GM12878 (cell line): ENCODE measurements around the gene LEMD2. TPM values are rescaled to one million over a fixed set of nuclear protein-coding genes. Genes with fewer than 3 reads are reported as not detected.

Source experiments
- ATAC-seq: fragments of 200-7000 bp; cut with Tn5 transposase; 3 replicates; pipeline ENCODE4 v1.9.1; 2020; ENCODE audit warnings: mild to moderate bottlenecking, moderate library complexity
- BruUV-seq: library from RNA; stranded (reverse); fragments of 400-500 nt; replicated peaks from 2 replicates; lab custom pipeline; 2021; lab: Mats Ljungman, UMichigan
- CTCF ChIA-PET: fragments of 300-600 bp; sonication (Branson Sonifier 250); formaldehyde crosslinking; extraction: SDS; loops from one replicate; lab custom pipeline; 2021; ENCODE audit warnings: inconsistent platforms; lab: Yijun Ruan, JAX
- POLR2A ChIA-PET: fragments of 350-600 bp; formaldehyde crosslinking; extraction: SDS; loops from one replicate; lab custom pipeline; 2021; ENCODE audit warnings: inconsistent platforms; lab: Charles Lee
- RAD21 ChIA-PET: fragments of 300-600 bp; sonication (Branson Sonifier 250); formaldehyde crosslinking; loops from one replicate; lab custom pipeline; 2023; ENCODE audit warnings: antibody characterized with exemption; ENCODE audit not compliant: unreplicated experiment; lab: Charles Lee
- SMC1A ChIA-PET: fragments of 300-600 bp; sonication (Branson Sonifier 250); formaldehyde crosslinking; loops from one replicate; lab custom pipeline; 2023; ENCODE audit not compliant: unreplicated experiment, uncharacterized antibody; lab: Charles Lee
- DNase-seq: peaks from one replicate; pipeline ENCODE4 v3.0.0-alpha.2; 2011; ENCODE audit warnings: low read depth, low spot score
- FAIRE-seq: peaks from 3 replicates; lab custom pipeline; 2011; peaks lifted over from hg19 to GRCh38; lab: Jason Lieb, UNC
- H2AFZ ChIP-seq: 2 replicates; pipeline ENCODE4 v1.6.0; 2011; ENCODE audit warnings: low read depth, low read length, control low read depth; ENCODE audit not compliant: control insufficient read depth
- H3K27ac ChIP-seq: 2 replicates; pipeline ENCODE4 v1.5.1; 2011; ENCODE audit warnings: control low read depth; ENCODE audit not compliant: control insufficient read depth, insufficient read depth
- H3K27me3 ChIP-seq, 2 experiments: replicated peaks in 1 of 2; 2 replicates each; pipeline versions ENCODE4 v1.6.0 to v1.6.1; 2011; ENCODE audit warnings: low read length in 1 of 2; ENCODE audit not compliant: control insufficient read depth in 2 of 2, insufficient read depth in 2 of 2
- H3K36me3 ChIP-seq, 2 experiments: 2 replicates each; pipeline ENCODE4 v1.5.1; 2011; ENCODE audit warnings: low read length in 1 of 2; ENCODE audit not compliant: control insufficient read depth in 2 of 2, insufficient read depth in 2 of 2
- H3K4me1 ChIP-seq: 2 replicates; pipeline ENCODE4 v1.6.1; 2011; ENCODE audit warnings: mild to moderate bottlenecking, low read length, moderate library complexity, mixed read lengths; ENCODE audit not compliant: control insufficient read depth, insufficient read depth
- H3K4me2 ChIP-seq: 2 replicates; pipeline ENCODE4 v1.6.0; 2011; ENCODE audit warnings: control low read depth; ENCODE audit not compliant: control insufficient read depth, insufficient read depth
- H3K4me3 ChIP-seq: fragments of 200-600 bp; sonication (generic); 2 replicates; pipeline ENCODE4 v1.5.1; 2016
- H3K79me2 ChIP-seq: 2 replicates; pipeline ENCODE4 v1.6.0; 2011; ENCODE audit warnings: low read length; ENCODE audit not compliant: control insufficient read depth, insufficient read depth
- H3K9ac ChIP-seq: 2 replicates; pipeline ENCODE4 v1.8.0; 2011; ENCODE audit warnings: low read length, control low read depth, mixed read lengths; ENCODE audit not compliant: control insufficient read depth, insufficient read depth
- H3K9me3 ChIP-seq: replicated peaks from 3 replicates; pipeline ENCODE4 v1.5.1; 2011; ENCODE audit warnings: mild to moderate bottlenecking, low read length; ENCODE audit not compliant: control insufficient read depth, insufficient read depth
- H4K20me1 ChIP-seq: 2 replicates; pipeline ENCODE4 v1.6.0; 2011; ENCODE audit not compliant: control insufficient read depth, insufficient read depth
- CTCF ChIP-seq, 3 experiments: IDR thresholded peaks in 2 of 3; conservative IDR thresholded peaks in 1 of 3; 2 replicates each; pipeline ENCODE4 v1.5.1; 2011; ENCODE audit warnings: low read depth in 3 of 3, low read length in 3 of 3, mild to moderate bottlenecking in 3 of 3, control low read depth in 2 of 3, moderate library complexity in 2 of 3, inconsistent platforms in 1 of 3, mixed read lengths in 1 of 3; ENCODE audit not compliant: control insufficient read depth in 2 of 3, insufficient read depth in 1 of 3; ENCODE audit errors: extremely low read depth in 1 of 3
- ESRRA ChIP-seq: IDR thresholded peaks from 2 replicates; pipeline ENCODE4 v1.6.1; 2012; ENCODE audit warnings: mild to moderate bottlenecking, low read length, improper control_type of control experiment
- MYB ChIP-seq: fragments of 150-350 bp; IDR thresholded peaks from 2 replicates; pipeline ENCODE4 v1.6.1; 2014; ENCODE audit warnings: mild to moderate bottlenecking, low read depth, low read length, borderline replicate concordance
- NFYB ChIP-seq: IDR thresholded peaks from 2 replicates; pipeline ENCODE4 v1.6.1; 2011; ENCODE audit warnings: low read depth, mild to moderate bottlenecking, low read length, improper control_type of control experiment, moderate library complexity; ENCODE audit not compliant: insufficient read depth
- PAX8 ChIP-seq: fragments of 450-650 bp; IDR thresholded peaks from 2 replicates; pipeline ENCODE4 v1.6.1; 2017; ENCODE audit warnings: mild to moderate bottlenecking, moderate library complexity
- PBX3 ChIP-seq: IDR thresholded peaks from 2 replicates; pipeline ENCODE4 v1.6.1; 2011; ENCODE audit warnings: mild to moderate bottlenecking, low read depth, low read length, moderate library complexity; ENCODE audit not compliant: insufficient replicate concordance
- PML ChIP-seq: IDR thresholded peaks from 2 replicates; pipeline ENCODE4 v1.6.1; 2012; ENCODE audit warnings: low read length, inconsistent platforms
- SMARCA5 ChIP-seq: fragments of 450-650 bp; IDR thresholded peaks from 2 replicates; pipeline ENCODE4 v1.6.1; 2017; ENCODE audit warnings: mild to moderate bottlenecking
- USF1 ChIP-seq: IDR thresholded peaks from 2 replicates; pipeline ENCODE4 v1.6.1; 2011; ENCODE audit warnings: borderline replicate concordance, low read depth, mild to moderate bottlenecking, moderate library complexity, mixed read lengths, low read length; ENCODE audit not compliant: insufficient read depth; ENCODE audit errors: extremely low read length
- ZBTB40 ChIP-seq: fragments of 450-650 bp; IDR thresholded peaks from 2 replicates; pipeline ENCODE4 v1.6.1; 2016; ENCODE audit warnings: mild to moderate bottlenecking, moderate library complexity, borderline replicate concordance
- ZNF592 ChIP-seq: fragments of 450-650 bp; IDR thresholded peaks from 2 replicates; pipeline ENCODE4 v1.6.1; 2017; ENCODE audit warnings: mild to moderate bottlenecking, moderate library complexity
- WGBS: methylation state at CpG from one replicate; pipeline ENCODE4 v1.1.6; 2016; ENCODE audit warnings: low lambda C conversion rate; ENCODE audit not compliant: insufficient replicate concordance, insufficient coverage; ENCODE audit errors: missing lambda C conversion rate; 5-methylcytosine and 5-hydroxymethylcytosine counted together
- in situ Hi-C: fragments of 300-500 bp; cut with MboI; formaldehyde crosslinking; loops from 9 replicates; pipeline ENCODE4 v1.14.3; 2018; ENCODE audit warnings: mixed read lengths
- intact Hi-C: fragments of 100-400 bp; cut with micrococcal nuclease; formaldehyde crosslinking; loops from one replicate; pipeline ENCODE4 v1.14.2; 2022; ENCODE audit not compliant: unreplicated experiment
- polyA plus RNA-seq, 11 experiments: library from polyadenylated mRNA; depleted of rRNA in 4 of 11; unstranded in 6 of 11; stranded (reverse) in 5 of 11; fragments of >200 nt; fragmentation: Nextera tagmentation in 4 of 11; fragmentation: Illumina TruSeq in 1 of 11; extraction: Ambion mirVana in 4 of 11; extraction: Trizol in 1 of 11; gene quantifications; 1 replicate in 1 of 11; 2 replicates in 10 of 11; pipeline versions ENCODE4 v1.2.1 to v1.2.3, GENCODE V29; 2011 to 2016; ENCODE audit warnings: inconsistent platforms in 2 of 11, missing spikeins in 2 of 11, low read depth in 1 of 11
- total RNA-seq, 4 experiments: library from RNA; depleted of rRNA in 3 of 4; stranded (reverse); fragments of >200 nt in 3 of 4; fragmentation: Illumina TruSeq in 1 of 4; extraction: Trizol in 1 of 4; gene quantifications; 2 replicates each; pipeline versions ENCODE4 v1.2.1 to v1.2.3, GENCODE V29; 2013 to 2021

The LEMD2 gene
- total and polyA plus RNA-seq, 10 of the 15 experiments (the other 5 are each of a cell fraction or from before 2014, with no cell fraction given): 0.45 to 47.1 (median 22.8) TPM

GRCh38 chr6:33801611-33802010, 12.7 kb upstream of the LEMD2 start:
- Histone ChIP-seq H4K20me1 (no peaks in the 10 kb centered on the region), H3K27ac (no peak overlapping the region), H3K4me2 (no peak overlapping the region), H3K9me3 (no peaks in the 10 kb centered on the region), H3K27me3 (peaks cover 0 to 6% of the 10 kb centered on the region in 2 experiments; a peak in 3 of 4 replicates), H3K36me3 (no peaks in the 10 kb centered on the region), H3K4me3 (no peak overlapping the region), H3K79me2 (no peaks in the 10 kb centered on the region), H2AFZ (no peak overlapping the region), H3K4me1 (no peaks in the 10 kb centered on the region), H3K9ac (no peak overlapping the region)
- FAIRE-seq: no peak
- in situ Hi-C loops (no loop called here), intact Hi-C loops (no loop called here)
- ChIA-PET POLR2A (no interaction called here), SMC1A (no interaction called here), CTCF (interaction anchor here (0.6 kb wide), 1 partner anchor 39 kb away, joined by 3 read pairs; no protein-coding TSS in a partner anchor), RAD21 (no interaction called here)
- DNase-seq: no peak
- WGBS: 19% methylated on average over 5 of the region's 5 CpGs
- ATAC-seq: no peak
- no TSS peak for BruUV-seq
- TF ChIP-seq PBX3 (no peak), PAX8 (no peak), NFYB (no peak), PML (no peak), USF1 (no peak), ESRRA (no peak), ZNF592 (no peak), ZBTB40 (no peak), SMARCA5 (no peak), CTCF (IDR thresholded peaks at IDR 0.05 in 2 of 3, conservative IDR thresholded peaks at IDR 0.05 in 1 of 3; ENCODE audit: control insufficient read depth in 2 of 3, extremely low read depth in 1 of 3, insufficient read depth in 1 of 3, low read depth in 3 of 3, low read length in 3 of 3) (no peak), MYB (no peak)
